ENCODE data around the gene STX8.

Gene STX8

DNA sequence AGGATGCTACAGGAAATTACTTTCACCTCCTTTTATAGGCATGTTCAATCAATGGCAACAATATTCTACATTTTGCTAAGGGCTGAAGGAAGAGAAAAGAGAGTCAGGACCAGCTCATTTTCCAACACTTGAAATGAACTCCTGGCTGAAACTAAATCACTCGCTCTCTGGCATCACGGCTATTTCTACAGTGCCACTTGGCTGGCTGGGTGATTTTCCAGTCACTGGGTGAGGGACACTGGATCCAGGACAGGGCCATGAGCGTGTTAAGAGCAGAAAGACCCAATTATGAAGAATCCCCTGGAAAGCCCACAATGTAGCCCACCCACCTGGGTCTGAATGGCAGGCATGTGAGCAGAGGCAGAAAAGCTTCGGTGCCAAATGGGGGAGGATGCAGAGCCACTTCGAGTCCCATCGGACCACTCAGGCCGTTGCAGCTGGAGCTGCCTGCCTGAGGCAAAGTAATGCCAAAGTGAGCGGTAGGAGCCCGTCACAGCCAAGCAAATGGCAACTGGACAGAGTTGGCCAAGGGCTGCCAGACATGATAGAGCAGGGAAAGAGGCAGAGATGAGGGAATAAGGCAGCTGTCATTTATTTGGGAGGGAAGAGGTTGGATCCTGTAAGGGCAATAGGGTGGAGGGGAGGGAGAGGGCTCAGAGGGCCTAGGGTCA lies 246.2 kb downstream of the STX8 start:
- TF ChIP-seq ZNF354C (tag by site-specific recombination; IDR thresholded peaks at IDR 0.05; ENCODE audit: borderline replicate concordance, low read depth) = no peak
- TF ChIP-seq ZBTB20 (tag by site-specific recombination; IDR thresholded peaks at IDR 0.05) = no peak
- no peak for TF ChIP-seq ZNF2 (tag by site-specific recombination; IDR thresholded peaks at IDR 0.05)
- TF ChIP-seq FEZF1 (tag by site-specific recombination; IDR thresholded peaks at IDR 0.05) = no peak
- TF ChIP-seq ZNF658 (tag by site-specific recombination; IDR thresholded peaks at IDR 0.05) = no peak
- TF ChIP-seq ZNF560 (tag by site-specific recombination; IDR thresholded peaks at IDR 0.05; ENCODE audit: borderline replicate concordance) = no peak
- TF ChIP-seq, protein P1, sequence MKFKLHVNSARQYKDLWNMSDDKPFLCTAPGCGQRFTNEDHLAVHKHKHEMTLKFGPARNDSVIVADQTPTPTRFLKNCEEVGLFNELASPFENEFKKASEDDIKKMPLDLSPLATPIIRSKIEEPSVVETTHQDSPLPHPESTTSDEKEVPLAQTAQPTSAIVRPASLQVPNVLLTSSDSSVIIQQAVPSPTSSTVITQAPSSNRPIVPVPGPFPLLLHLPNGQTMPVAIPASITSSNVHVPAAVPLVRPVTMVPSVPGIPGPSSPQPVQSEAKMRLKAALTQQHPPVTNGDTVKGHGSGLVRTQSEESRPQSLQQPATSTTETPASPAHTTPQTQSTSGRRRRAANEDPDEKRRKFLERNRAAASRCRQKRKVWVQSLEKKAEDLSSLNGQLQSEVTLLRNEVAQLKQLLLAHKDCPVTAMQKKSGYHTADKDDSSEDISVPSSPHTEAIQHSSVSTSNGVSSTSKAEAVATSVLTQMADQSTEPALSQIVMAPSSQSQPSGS (tag by site-specific recombination; IDR thresholded peaks at IDR 0.05; ENCODE audit: low read depth) = no peak
- TF ChIP-seq SCRT2 (tag by site-specific recombination; IDR thresholded peaks at IDR 0.05) = no peak
- TF ChIP-seq, protein P2, sequence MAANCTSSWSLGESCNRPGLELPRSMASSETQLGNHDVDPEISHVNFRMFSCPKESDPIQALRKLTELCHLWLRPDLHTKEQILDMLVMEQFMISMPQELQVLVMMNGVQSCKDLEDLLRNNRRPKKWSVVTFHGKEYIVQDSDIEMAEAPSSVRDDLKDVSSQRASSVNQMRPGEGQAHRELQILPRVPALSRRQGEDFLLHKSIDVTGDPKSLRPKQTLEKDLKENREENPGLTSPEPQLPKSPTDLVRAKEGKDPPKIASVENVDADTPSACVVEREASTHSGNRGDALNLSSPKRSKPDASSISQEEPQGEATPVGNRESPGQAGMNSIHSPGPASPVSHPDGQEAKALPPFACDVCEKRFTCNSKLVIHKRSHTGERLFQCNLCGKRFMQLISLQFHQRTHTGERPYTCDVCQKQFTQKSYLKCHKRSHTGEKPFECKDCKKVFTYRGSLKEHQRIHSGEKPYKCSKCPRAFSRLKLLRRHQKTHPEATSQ (tag by site-specific recombination; IDR thresholded peaks at IDR 0.05) = no peak
- TF ChIP-seq SETDB1 (IDR thresholded peaks at IDR 0.05; ENCODE audit: insufficient read length, low read length) = no peak
- TF ChIP-seq KLF1 (tag by site-specific recombination; IDR thresholded peaks at IDR 0.05) = no peak
- no peak for TF ChIP-seq KLF10 (tag by site-specific recombination; IDR thresholded peaks at IDR 0.05)
- TF ChIP-seq EGR2 (tag by site-specific recombination; IDR thresholded peaks at IDR 0.05; ENCODE audit: low read depth) = no peak
- TF ChIP-seq SP7 (tag by site-specific recombination; IDR thresholded peaks at IDR 0.05) = no peak
- no peak for TF ChIP-seq ZNF23 (tag by site-specific recombination; IDR thresholded peaks at IDR 0.05; ENCODE audit: borderline replicate concordance)
- no peak for TF ChIP-seq ZNF146 (tag by site-specific recombination; IDR thresholded peaks at IDR 0.05)

DNA sequence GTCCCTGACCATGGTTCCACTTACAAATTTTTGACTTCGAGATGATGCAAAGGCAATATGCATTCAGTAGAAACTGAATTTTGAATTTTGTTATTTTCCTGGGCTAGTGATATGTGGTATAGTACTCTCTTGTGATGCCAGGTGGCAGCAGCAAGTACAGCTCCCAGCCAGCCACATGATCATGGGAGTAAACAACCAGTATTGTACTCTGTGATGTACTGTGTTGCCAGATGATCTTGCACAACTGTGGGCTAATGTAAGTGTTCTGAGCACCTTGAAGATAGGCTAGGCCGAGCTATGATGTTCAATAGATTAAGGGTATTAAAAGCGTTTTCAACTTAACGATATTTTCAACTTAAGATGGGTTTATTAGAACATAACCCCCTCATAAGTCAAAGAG lies 250.8 kb downstream of the STX8 start:
- TF ChIP-seq ZNF394 (tag by site-specific recombination; IDR thresholded peaks at IDR 0.05; ENCODE audit: borderline replicate concordance) (no peak), ZIC2 (tag by site-specific recombination; IDR thresholded peaks at IDR 0.05) (no peak), ZNF335 (tag by site-specific recombination; conservative IDR thresholded peaks at IDR 0.05) (no peak)
- TF ChIP-seq, protein P3, sequence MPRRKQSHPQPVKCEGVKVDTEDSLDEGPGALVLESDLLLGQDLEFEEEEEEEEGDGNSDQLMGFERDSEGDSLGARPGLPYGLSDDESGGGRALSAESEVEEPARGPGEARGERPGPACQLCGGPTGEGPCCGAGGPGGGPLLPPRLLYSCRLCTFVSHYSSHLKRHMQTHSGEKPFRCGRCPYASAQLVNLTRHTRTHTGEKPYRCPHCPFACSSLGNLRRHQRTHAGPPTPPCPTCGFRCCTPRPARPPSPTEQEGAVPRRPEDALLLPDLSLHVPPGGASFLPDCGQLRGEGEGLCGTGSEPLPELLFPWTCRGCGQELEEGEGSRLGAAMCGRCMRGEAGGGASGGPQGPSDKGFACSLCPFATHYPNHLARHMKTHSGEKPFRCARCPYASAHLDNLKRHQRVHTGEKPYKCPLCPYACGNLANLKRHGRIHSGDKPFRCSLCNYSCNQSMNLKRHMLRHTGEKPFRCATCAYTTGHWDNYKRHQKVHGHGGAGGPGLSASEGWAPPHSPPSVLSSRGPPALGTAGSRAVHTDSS (tag by site-specific recombination; IDR thresholded peaks at IDR 0.05) = no peak
- CTCF ChIA-PET = interaction anchor here (0.7 to 1.3 kb wide), 2 partner anchors 33 to 65 kb away, joined by 3 to 5 read pairs; no protein-coding TSS in a partner anchor
- no peaks in the 10 kb centered on the region for H3K36me3 ChIP-seq (ENCODE audit: control insufficient read depth in 2 of 2, insufficient read depth in 1 of 2, low read length in 2 of 2)
- peaks cover 5% of the 10 kb centered on the region for H3K4me1 ChIP-seq (ENCODE audit: control insufficient read depth, insufficient read depth, low read length)
- H3K4me3 ChIP-seq (ENCODE audit: low read depth, low read length) = no peak overlapping the region
- H3K9me3 ChIP-seq (ENCODE audit: control insufficient read depth, insufficient read depth, low read depth, low read length) = no peaks in the 10 kb centered on the region
- POLR2A ChIA-PET = no interaction called here
- no peak overlapping the region for H3K27ac ChIP-seq (ENCODE audit: extremely low read depth, low read depth, low read length)

More for the DNA sequence above, 246.2 kb downstream of the STX8 start:
- POLR2A ChIA-PET = no interaction called here
- H3K9me3 ChIP-seq (ENCODE audit: control insufficient read depth, insufficient read depth, low read depth, low read length) = no peaks in the 10 kb centered on the region
- CTCF ChIA-PET = no interaction called here
- H3K27ac ChIP-seq (ENCODE audit: extremely low read depth, low read depth, low read length) = no peak overlapping the region
- H3K36me3 ChIP-seq (ENCODE audit: control insufficient read depth in 2 of 2, insufficient read depth in 1 of 2, low read length in 2 of 2) = no peaks in the 10 kb centered on the region
- H3K4me1 ChIP-seq (ENCODE audit: control insufficient read depth, insufficient read depth, low read length) = no peaks in the 10 kb centered on the region
- H3K4me3 ChIP-seq (ENCODE audit: low read depth, low read length) = no peak overlapping the region

Measured in HEK293 (cell line).